Lung (tissue), 12 donors: ENCODE results near the gene ALPK3. TPM values are rescaled to one million over a fixed set of nuclear protein-coding genes. Genes with fewer than 3 reads are reported as not detected.

Experiments used
- ATAC-seq: fragments of 200-7000 bp; cut with Tn5 transposase; one replicate; pipeline ENCODE4 v1.9.1; 2020; ENCODE audit warnings: moderate number of reproducible peaks; ENCODE audit not compliant: insufficient read depth, low FRiP score
- DNase-seq, 3 donors: peaks; one replicate each; pipeline ENCODE4 v3.0.0-alpha.2; 2013 to 2017
- H3K27ac ChIP-seq, 2 donors: one replicate each; pipeline ENCODE4 v1.5.1; 2013; ENCODE audit warnings: mild to moderate bottlenecking in 2 of 2, moderate library complexity in 2 of 2, control low read depth in 1 of 2, inconsistent platforms in 1 of 2, low read depth in 1 of 2, low read length in 1 of 2
- H3K27me3 ChIP-seq, 3 donors: one replicate each; pipeline ENCODE4 v1.5.1; 2013; ENCODE audit warnings: low read length in 2 of 3; ENCODE audit not compliant: control insufficient read depth in 3 of 3, insufficient read depth in 3 of 3
- H3K36me3 ChIP-seq, 4 donors: one replicate each; pipeline ENCODE4 v1.5.1; 2013; ENCODE audit warnings: low read length in 4 of 4, mild to moderate bottlenecking in 1 of 4, moderate library complexity in 1 of 4; ENCODE audit not compliant: control insufficient read depth in 4 of 4, insufficient read depth in 4 of 4
- H3K4me1 ChIP-seq, 5 donors: one replicate each; pipeline ENCODE4 v1.5.1; 2013; ENCODE audit warnings: low read length in 5 of 5, mild to moderate bottlenecking in 2 of 5, moderate library complexity in 1 of 5; ENCODE audit not compliant: control insufficient read depth in 5 of 5, insufficient read depth in 5 of 5
- H3K4me3 ChIP-seq: one replicate; pipeline ENCODE4 v1.5.1; 2013; ENCODE audit warnings: mild to moderate bottlenecking, control low read depth, moderate library complexity
- H3K9ac ChIP-seq, 2 donors: one replicate each; pipeline ENCODE4 v1.5.1; 2013; ENCODE audit warnings: low read length in 2 of 2, control low read depth in 1 of 2; ENCODE audit not compliant: insufficient read depth in 1 of 2
- H3K9me3 ChIP-seq, 4 donors: one replicate each; pipeline ENCODE4 v1.5.1; 2013; ENCODE audit warnings: low read length in 3 of 4, mild to moderate bottlenecking in 1 of 4, moderate library complexity in 1 of 4; ENCODE audit not compliant: control insufficient read depth in 4 of 4, insufficient read depth in 3 of 4
- CTCF ChIP-seq: IDR thresholded peaks from 2 replicates; pipeline ENCODE4 v1.5.1; 2012; ENCODE audit warnings: mild to moderate bottlenecking; ENCODE audit errors: control extremely low read depth, extremely low read depth
- WGBS, 2 donors: extraction: QIAGEN DNeasy Blood & Tissue Kit; methylation state at CpG; one replicate each; pipeline ENCODE4 v1.1.7; 2013; 5-methylcytosine and 5-hydroxymethylcytosine counted together
- polyA plus RNA-seq, 2 donors: library from polyadenylated mRNA; stranded (reverse); fragments of 200-250 nt; gene quantifications; one replicate each; pipeline ENCODE4 v1.2.1, GENCODE V29; 2013
- total RNA-seq, 2 donors: library from RNA; depleted of rRNA in 1 of 2; stranded (reverse); fragments of >200 nt in 1 of 2; gene quantifications; one replicate each; pipeline ENCODE4 v1.2.1, GENCODE V29; 2014 to 2021
- donor health status: control.
- donor health status: control.
- donor health status: Bipolar disorder and iron deficiency.
- donor health status: healthy.
- donor health status: DM: yes; HTN: yes; CAD: no.

The ALPK3 gene
- total and polyA plus RNA-seq, 4 donors = 3.1 to 12.2 (median 6.2) TPM

- no peak overlapping the region for H3K27ac ChIP-seq
- H3K9ac ChIP-seq = no peak overlapping the region
- no peaks in the 10 kb centered on the region for H3K27me3 ChIP-seq
- no peak for TF ChIP-seq CTCF
- peaks cover 0 to 7% (median 3%) of the 10 kb centered on the region in 4 donors for H3K36me3 ChIP-seq
- peaks cover 0 to 9% (median 0%) of the 10 kb centered on the region in 5 donors for H3K4me1 ChIP-seq
- ATAC-seq = no peak
- no peak overlapping the region for H3K4me3 ChIP-seq
- WGBS, 2 donors = 95 to 97% methylated on average over 17 of the region's 17 CpGs
- DNase-seq = no peak
- no peaks in the 10 kb centered on the region for H3K9me3 ChIP-seq
Observed at GRCh38 chr15:84862214-84862975, 45.2 kb downstream of the ALPK3 start.

- peaks cover 0 to 9% (median 0%) of the 10 kb centered on the region in 5 donors for H3K4me1 ChIP-seq
- DNase-seq = no peak
- no peaks in the 10 kb centered on the region for H3K27me3 ChIP-seq
- H3K9me3 ChIP-seq = no peaks in the 10 kb centered on the region
- WGBS, 2 donors = 81 to 84% methylated on average over 13 of the region's 13 CpGs
- no peak overlapping the region for H3K9ac ChIP-seq
- H3K4me3 ChIP-seq = no peak overlapping the region
- peaks cover 0 to 11% (median 3%) of the 10 kb centered on the region in 4 donors for H3K36me3 ChIP-seq
- H3K27ac ChIP-seq = peak overlapping the region in 1 of 2 donors; percentile 14
- TF ChIP-seq CTCF = no peak
- ATAC-seq = no peak
Observed at GRCh38 chr15:84863565-84864443, 46.6 kb downstream of the ALPK3 start.

- H3K36me3 ChIP-seq = peaks cover 0 to 11% (median 3%) of the 10 kb centered on the region in 4 donors
- 83 to 87% methylated on average over 7 of the region's 7 CpGs for WGBS, 2 donors
- DNase-seq (no peak), ATAC-seq (no peak)
- no peak overlapping the region for H3K4me3 ChIP-seq
- H3K4me1 ChIP-seq = peaks cover 0 to 8% (median 0%) of the 10 kb centered on the region in 5 donors
- no peak overlapping the region for H3K9ac ChIP-seq
- no peaks in the 10 kb centered on the region for H3K27me3 ChIP-seq
- no peaks in the 10 kb centered on the region for H3K9me3 ChIP-seq
- peak overlapping the region in 1 of 2 donors; percentile 14 for H3K27ac ChIP-seq
- TF ChIP-seq CTCF = no peak
Observed at GRCh38 chr15:84864444-84864795, 47.3 kb downstream of the ALPK3 start.
